GM19467 (cell line): ENCODE measurements around the gene UBE2D3.
"Not testable (repeated sequence)": the region's sequence is repeated elsewhere in the genome, so short reads cannot be mapped to it uniquely, and the experiment has no call there.

Source experiments
- ATAC-seq: cut with Tn5 transposase; IDR thresholded peaks from one replicate; pipeline ENCODE4 v1.9.1; 2021; ENCODE audit warnings: mild to moderate bottlenecking, moderate library complexity; ENCODE audit not compliant: unreplicated experiment

Gene UBE2D3

DNA sequence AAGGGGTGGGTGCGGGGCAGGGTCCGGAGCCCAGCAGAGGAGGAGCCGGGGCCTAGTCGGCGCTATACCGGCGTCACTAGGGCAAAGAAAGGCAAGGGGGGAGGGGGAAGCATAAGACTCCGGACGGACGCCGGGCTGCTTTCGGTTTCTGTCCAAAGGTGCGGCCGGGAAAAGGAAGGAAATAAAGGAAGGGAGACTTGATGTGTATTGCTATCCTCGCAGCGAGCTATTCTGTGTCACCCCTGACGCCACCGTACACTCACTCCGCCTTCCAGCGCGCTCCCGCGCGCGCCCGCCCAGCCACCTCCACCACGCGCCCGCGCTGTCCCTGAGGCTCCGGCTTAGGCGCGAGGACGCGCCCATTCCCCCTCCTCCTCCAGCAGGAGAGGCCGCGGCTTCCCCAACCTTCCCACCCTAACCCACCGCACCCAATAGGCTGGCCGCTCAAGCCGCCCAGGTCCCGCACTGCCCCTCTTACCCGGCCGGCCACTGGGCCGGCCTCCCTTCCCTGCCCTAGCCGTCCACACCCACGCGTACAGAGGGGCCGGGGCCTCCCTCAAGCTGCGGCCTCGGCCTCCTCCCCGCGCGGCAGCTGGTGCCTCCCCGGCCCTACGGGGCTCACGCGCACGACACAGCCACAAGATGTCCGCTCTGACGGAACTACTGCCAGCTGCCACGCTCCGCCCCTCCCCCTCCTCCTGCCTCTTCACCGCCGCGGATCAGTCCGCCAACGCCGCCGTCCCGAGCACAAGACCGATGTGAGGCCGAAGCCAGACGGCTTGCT lies at the start of gene UBE2D3:
Gene UBE2D3 (minus strand): TSS at position 662 of the 784 bp plus-strand sequence. CDS start 1,043 bp downstream, outside the sequence.
- peak; percentile 22 for ATAC-seq

DNA sequence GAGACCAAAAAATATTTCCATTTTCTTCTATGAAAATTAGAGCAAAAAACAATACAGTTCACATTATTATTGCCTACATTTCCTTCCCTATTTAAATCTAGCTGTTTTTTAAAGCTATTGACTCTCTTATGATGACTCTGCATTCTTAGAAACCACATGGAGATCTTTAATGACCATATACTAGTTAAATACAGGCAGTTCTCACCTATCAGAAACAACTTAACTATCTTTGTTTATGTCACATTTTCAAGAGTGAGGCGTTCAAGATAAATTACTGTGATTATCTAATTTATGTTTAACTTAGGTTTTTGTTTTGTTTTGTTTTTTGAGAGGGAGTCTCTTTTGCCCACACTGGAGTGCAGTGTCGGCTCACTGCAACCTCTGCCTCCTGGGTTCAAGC lies 44.4 kb upstream of the UBE2D3 start:
- no peak for ATAC-seq

DNA sequence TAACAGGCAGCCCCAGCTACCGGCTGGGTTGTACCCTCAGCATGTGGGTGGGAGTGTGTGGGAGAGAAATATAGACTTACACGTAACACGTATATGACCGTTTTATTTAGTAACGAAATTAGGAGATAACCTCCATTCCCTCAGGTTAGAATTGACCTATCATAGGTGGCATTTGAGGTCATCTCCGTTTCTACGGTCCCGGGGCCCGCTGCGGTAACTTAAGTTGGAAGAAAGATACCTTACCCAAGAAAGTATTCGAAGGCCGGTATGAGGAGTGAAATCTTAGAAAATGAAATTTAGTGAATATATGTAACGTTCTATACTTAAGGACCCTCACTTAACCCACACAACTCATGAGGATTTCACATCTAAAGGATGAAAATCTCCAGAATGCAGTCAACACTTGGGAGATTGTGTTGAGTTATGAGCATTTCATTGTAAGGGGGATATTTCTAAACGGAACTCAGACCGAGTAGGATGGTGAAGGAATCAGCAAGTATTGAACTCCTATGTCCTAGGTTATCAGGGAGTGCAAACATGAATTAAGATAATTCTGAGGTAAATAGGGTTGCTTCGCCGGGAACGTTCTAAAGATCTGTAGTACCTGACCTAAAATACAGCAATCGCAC lies 42.3 kb upstream of the UBE2D3 start:
- peak; percentile 30 for ATAC-seq

DNA sequence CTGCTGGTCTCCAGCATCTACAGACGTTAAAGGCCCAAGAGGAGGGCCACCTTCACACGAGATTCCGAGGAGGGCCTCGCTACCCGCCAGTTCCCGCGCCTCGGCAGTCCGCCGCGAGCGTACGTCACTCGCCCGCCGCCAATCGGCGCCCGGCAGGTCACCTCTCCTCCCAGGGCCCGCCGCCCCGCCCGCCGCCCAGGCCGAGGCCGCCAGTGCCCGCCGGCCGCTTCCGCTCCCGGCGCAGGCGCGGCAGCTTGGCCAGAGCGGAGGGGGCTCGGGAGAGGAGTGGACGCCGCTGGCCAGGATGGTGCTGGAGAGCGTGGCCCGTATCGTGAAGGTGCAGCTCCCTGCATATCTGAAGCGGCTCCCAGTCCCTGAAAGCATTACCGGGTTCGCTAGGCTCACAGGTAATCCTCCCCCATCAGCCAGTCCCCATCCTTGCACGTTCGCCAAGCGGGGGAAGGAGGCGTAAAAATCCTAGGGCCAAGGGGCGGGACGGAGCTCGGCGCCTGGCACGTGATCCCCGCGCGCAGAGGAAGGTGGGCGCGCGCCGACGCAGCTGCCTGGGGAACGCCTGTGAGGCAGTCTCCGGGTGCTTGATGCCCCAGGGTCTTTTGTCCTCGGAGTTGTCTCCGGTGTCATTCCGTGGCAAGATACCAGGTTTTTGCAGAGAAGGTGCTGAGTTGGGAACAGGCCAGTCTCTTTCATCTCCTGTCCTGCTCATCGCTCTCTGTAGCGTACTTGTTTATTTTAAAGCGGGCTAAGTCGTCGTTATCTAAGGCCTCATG lies 41.6 kb upstream of the UBE2D3 start, which contains the start of gene CISD2:
Gene CISD2 (plus strand): TSS at position 212 of the 788 bp plus-strand sequence. CDS start 93 bp downstream, at position 305.
- peak; percentile 88 for ATAC-seq

DNA sequence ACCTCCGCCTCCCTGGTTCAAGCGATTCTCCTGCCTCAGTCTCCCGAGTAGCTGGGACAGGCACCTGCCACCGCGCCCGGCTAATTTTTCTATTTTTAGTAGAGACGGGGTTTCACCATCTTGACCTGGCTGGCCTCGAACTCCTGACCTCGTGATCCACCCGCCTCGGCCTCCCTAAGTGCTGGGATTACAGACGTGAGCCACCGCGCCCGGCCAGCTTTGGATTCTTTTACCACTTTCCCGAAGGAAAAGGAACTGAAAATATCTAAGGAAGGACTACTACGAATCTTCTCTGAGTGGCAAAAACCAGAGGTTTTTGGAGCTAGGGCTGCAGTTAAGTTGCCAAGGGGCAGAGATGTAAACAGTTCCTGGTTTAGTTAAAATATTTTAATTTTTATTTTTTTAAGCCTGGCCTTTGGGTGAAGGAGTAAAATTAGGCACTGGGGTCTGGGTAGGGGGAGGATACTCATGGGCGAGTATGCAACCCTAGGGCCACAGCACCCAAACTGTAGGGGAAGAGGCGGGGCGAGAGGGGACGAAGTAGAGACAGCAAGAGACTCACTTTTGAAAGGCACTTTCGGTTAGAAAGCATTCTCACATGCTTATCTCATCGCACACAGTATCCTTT lies 40.9 kb upstream of the UBE2D3 start:
- ATAC-seq, result no peak

DNA sequence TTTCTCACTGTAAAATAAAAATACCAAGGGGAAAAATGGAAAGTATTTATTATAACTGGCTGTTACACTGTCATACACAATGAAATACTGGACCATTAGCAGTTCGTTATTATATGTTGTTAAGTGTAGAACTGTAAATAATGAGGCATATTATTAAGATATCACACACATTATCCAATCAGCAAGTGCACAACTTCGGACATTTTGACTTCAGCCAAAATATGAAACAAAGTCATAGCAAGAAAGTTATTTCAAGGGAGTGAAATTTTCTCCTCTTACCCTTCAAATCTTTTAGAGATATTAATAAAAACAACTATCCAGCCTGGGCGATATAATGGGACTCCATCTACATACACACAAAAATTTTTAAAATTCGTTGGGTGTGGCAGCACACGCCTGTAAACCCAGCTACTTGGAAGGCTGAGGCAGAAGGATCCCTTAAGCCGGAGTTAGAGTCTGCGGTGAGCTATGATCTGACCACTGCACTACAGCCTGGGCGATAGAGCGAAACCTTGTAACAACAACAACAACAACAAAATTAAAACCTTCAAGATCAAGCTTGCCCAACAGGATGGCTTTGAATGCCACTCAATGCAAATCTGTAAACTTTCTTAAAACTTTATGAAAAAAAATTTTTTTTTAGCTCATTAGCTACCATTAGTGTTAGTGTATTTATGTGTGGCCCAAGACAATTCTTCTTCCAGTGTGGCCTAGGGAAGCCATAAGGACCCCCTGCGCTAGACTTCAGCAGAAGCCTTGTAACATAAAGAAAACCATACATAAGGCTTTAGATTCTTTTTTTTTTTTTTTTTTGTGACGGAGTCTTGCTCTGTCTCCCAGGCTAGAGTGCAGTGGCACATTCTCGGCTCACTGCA lies 40.2 kb upstream of the UBE2D3 start:
- no peak for ATAC-seq

DNA sequence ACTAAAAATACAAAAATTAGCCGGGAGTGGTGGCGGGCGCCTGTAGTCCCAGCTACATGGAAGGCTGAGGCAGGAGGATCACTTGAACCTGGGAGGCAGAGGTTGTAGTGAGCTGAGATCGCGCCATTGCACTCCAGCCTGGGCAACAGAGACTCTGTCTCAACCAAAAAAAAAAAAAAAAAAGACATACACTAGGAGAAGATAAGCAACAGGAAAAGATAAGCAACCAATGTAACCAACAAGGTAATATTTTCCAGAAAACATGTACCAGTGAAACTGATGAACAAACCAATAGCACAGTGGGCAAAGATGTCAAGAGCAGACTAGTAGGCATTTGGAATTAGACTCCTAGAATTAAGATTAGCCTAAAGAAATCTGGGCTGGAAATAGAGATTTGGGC lies 38.0 kb upstream of the UBE2D3 start:
- ATAC-seq, result not testable (repeated sequence)

DNA sequence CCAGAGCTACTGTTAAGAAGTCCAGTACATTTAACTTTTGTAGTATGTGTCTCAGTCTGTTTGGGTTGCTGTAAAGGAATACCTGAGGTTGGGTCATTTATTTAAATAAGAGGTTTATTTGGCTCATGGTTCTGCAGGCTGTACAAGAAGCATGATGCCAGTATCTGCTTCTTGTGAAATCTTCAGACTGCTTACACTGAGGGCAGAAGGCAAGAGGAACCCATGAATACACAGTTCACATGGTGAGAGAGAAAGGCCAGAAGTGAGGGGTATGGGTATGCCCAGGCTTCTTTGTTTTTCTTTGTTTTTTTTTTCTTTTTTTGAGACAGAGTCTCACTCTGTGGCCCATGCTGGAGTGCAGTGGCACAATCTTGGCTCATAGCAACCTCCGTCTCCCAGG lies 35.4 kb upstream of the UBE2D3 start:
- no peak for ATAC-seq

DNA sequence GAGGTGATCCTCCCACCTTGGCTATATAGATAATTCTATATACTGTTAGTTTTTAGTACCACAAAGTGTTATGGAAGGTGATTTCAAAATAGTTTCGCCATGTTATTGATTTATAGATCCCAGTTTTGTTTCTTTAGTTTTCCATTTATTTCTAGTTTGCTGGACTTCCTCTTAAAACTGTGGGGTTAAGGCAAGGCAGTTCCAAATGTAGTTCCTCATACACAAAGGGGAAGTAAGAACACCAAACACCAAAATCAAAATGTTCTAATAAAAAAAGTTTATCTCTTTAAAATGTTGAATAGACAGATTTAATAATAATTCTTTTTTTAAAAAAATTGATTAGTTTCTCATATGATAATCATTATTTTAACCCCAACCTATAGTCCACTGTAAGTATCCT lies 34.7 kb upstream of the UBE2D3 start:
- no peak for ATAC-seq

DNA sequence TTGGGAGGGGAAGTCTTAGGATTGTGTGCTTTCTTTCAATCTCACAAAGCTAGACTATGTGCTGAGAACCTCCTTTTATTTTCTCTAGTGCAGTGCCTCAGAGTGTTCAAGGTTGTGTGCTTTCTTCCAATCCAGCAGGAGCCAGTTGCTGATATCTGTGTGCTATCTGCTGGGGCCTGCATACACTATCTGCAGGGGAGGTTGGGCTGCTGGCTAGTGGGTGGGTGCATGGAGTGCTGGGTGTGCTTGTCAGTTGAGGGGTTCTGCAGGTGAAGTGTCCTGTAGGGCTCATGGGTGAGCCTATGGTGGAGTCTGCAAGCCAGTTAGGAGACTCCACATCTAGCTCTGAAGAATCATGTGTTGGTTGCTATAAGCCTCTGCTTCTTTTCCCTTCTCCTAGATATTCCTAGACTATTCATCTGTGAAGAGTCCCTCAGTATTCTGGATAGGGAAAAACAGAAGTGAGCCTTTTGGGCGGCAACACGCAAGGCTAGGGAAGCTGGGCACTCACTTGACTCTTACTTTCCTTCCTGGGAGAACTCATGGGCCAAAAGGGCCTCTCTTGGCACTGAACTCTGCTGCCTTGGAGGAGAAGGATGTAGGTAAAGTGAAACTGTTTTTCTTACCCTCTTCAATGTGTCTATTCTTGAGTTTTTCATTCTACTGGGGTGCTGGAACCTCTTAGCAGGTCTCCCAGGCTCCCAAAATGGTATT lies 33.4 kb upstream of the UBE2D3 start:
- ATAC-seq, result no peak

DNA sequence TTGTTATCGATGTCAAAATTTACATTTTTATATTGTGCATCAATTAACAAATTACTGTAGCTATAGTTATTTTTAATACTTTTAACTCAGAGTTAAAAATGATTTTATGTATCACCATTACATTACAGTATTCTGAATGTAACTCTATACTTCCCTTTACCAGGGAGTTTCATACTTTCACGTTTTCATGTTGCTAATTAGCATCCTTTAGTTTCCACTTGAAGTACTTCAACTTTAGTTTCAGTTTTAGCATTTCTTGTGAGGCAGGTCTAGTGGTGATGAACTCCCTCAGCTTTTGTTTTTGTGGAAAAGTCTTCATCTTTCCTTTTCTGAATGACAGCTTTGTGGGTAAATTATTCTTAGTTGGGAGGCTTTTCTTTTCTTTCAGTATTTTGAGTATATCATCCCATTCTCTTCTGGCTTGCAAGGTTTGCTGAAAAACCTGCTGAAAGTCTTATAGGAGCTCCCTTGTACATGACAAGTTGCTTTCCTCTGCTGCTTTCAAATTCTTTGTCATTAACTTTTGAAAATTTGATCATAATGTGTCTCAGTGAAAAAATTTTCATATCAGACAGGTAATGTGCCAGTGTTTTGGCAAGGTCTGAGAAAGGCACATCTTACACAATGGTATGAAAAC lies 31.6 kb upstream of the UBE2D3 start:
- no peak for ATAC-seq

DNA sequence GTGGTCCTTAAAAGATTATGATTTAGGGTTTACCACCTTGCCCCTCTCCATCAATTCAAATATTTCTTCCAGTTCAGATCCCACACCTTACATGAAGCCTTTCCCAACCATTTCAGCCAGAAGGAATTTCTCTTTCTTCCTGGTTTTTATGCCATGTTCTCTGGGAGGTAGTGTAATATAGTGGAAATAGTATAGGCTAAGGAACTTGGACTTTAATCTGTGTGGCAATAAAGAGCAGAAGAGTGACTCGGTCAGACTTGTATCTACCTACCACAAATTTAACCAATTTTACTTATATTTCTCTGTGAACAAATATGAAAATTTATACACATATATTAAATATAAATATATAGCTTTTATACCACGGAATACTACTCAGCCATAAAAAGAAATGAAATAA lies 23.0 kb upstream of the UBE2D3 start:
- no peak for ATAC-seq

DNA sequence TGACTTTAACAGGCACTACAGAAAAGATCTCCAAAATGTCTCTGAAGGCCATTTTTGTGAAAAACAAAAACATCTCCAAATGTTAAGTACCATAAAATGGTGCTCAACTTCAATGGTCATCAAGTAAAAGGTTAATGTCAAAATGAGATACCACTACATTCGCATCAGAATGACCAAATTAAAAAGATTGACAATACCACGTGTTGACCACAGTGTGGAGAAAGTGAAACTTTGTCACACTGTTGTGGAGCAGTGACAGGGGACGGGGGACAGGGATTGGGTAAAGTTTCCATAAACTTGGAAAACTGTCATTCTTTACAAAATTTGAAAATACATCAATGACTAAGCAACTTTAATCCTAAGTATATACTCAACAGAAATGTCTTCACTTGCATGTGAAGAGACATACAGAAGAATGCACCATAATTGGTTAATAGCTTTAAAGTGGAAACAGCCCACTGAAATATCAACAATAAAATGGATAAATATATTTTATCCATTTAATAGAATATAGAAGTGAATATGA lies 22.3 kb upstream of the UBE2D3 start:
- ATAC-seq, result no peak

DNA sequence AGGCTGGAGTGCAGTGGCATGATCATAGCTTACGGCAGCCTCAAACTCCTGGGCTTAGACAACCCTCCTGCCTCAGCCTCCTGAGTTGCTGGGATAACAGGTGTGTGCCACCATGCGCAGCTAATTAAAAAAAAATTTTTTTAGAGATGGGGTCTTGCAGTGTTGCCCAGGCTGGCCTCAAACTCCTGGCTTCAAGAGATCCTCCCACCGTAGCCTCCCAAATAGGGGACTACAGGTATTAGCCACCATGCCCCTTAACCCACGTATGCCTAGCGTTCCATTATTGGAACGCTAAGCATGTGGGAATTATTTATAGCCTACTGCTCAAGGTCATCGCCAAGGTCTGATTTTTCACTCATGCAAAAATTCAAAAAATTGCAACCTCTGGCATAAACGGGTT lies 20.3 kb upstream of the UBE2D3 start:
- no peak for ATAC-seq

DNA sequence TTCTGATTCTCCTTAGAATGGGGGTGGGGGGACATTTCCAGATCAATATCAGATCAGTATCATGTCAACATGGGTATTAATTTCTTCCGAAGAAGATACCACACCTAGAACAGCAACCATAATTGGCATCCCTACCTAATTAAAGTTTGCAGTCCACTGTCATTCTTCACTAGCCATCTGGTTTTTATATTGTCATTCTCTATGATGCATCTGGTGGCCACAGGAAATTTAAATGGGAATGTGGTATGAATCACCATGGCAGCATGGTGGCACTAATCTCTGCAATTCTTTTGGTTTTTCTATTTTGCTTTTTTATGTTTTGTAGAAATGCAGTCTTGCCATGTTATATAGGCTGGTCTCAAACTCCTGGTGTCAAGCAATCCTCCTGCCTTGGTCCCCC lies 16.6 kb upstream of the UBE2D3 start:
- ATAC-seq, result no peak

DNA sequence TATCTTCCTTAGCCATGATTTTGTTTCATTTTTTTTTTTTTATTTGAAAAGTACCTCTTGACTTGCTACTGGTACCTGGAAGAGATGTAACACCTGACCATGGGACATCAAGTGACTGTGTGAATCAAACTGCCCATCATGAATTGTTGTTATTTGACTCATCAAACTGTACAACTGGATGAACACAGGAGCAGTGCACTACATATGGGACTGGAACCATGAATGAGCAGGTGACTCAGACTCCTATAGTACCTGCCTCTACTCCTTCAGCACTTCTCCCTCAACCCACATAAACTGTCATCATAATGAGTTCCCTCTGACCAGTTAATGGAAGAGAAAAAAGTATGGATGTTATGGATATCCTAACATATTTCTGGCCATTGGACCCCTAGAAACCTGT lies 15.9 kb upstream of the UBE2D3 start:
- no peak for ATAC-seq

DNA sequence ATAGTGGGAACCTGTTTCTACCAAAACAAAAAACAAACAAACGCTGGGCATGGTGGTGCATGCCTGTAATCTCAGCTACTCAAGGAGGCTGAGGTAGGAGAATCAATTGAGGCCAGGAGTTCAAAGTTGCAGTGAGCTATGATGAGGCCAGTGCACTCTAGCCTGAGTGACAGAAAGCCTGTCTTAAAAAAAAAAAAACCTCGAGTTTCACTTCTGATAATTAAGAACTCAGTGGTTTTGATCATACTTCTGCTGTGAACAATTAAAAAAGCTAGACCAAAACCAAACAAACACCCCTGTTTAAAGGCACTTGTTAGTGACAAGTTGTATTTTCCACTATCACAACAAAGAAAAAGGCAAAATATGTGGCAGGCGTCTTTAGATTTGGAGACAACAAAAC lies 15.0 kb upstream of the UBE2D3 start:
- ATAC-seq, result no peak

DNA sequence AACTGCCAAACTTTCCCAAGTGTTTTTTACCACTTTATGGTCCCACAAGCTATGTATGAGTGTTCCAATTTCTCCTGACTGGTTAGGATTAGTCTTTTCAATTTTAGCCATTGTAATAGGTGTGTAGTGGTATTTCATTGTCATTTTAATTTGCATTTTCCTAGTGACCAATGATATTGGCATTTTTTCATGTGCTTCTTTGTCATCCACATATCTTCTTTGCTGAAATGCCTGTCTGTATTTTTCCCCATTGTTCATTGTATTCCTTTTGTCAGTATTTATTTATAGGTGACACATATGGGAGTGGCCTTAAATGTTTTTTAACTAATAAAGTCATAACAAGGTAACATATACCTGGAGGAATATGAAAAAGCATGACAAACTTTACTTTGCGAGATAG lies 9.2 kb upstream of the UBE2D3 start:
- no peak for ATAC-seq

DNA sequence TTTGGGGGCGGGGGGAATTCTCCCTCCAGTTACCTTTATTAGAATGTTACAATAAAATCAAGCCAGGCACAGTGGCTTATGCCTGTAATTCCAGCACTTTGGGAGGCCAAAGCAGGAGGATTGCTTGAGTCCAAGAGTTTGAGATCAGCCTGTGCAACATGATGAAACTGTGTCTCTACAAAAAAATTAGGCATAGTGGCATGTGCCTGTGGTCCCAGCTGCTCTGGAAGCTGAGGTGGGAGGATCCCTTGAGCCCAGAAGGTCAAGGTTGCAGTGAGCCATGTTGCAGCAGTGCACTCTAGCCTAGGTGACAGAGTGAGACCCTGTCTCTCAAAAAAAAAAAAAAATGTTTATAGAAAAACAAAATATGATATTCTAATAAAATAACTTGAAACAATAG lies 5.3 kb upstream of the UBE2D3 start:
- ATAC-seq, result no peak
